ENCODE measurements around the gene MIOX. TPM values are rescaled to one million over a fixed set of nuclear protein-coding genes. Genes with fewer than 3 reads are reported as not detected.

MIOX gene
- total RNA-seq, 2 donors from 2014 or later: not detected

DNA sequence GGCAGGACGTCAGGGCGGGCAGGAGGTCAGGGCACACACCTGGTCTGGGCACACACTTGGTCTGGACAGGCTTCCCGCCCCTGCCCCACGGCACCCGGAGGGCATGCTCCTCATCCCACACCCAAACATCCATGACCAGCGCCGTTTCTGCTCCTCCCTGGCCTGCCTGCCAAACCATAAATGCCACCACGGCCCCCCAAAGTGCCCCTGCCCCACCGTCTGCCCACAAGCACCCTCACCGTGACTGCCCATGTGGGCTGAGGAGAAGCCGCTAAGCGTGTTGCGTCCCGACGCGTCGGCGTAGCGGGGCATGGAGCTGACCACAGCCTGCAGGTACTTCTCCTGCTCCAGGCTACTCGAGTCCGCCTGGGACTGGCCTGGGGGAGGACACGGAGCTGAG lies 27.6 kb upstream of the MIOX start:
- Histone ChIP-seq H3K27ac (no peak overlapping the region), H3K27me3 (no peaks in the 10 kb centered on the region), H3K36me3 (peaks cover 41% of the 10 kb centered on the region), H3K4me3 (no peak overlapping the region), H3K9ac (ENCODE audit: low read depth in 2 of 2, low read length in 2 of 2) (no peak overlapping the region), H3K4me1 (no peaks in the 10 kb centered on the region), H3K9me3 (no peaks in the 10 kb centered on the region)
- TF ChIP-seq, protein P1, sequence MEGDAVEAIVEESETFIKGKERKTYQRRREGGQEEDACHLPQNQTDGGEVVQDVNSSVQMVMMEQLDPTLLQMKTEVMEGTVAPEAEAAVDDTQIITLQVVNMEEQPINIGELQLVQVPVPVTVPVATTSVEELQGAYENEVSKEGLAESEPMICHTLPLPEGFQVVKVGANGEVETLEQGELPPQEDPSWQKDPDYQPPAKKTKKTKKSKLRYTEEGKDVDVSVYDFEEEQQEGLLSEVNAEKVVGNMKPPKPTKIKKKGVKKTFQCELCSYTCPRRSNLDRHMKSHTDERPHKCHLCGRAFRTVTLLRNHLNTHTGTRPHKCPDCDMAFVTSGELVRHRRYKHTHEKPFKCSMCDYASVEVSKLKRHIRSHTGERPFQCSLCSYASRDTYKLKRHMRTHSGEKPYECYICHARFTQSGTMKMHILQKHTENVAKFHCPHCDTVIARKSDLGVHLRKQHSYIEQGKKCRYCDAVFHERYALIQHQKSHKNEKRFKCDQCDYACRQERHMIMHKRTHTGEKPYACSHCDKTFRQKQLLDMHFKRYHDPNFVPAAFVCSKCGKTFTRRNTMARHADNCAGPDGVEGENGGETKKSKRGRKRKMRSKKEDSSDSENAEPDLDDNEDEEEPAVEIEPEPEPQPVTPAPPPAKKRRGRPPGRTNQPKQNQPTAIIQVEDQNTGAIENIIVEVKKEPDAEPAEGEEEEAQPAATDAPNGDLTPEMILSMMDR (IDR thresholded peaks at IDR 0.05): no peak
- intact Hi-C loops (cut with DNase I): no loop called here
- DNase-seq: no peak

DNA sequence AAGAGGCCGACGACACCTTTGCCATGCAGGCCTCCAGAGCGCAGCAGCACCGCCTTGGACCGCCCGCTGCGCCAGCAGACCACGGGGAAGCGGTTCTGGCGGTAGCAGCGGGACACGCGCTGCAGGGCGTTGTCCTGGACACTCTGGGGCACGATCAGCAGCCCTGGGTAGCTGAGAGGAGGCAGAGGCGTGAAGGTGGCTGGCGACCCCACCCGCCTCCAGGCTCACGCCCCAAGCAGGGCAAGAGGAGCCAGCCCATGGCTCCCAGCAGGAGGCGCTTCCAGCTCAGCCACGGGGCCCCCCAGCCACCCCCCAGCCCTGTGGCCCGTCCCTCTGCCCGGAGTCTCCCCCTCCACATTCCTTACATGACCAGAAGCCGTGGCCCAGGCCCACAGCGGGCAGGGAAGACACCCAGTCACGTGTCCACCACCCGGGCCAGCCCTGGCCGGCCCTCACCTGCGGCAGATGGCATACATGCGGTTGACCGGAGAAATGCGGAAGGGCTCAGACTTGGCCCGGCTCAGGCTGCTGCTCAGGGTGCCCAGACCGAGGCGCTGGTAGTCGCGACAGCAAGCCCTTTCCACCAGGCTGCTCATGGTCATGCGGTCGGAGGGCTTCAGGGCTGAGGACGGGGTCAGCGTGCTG lies 27.0 kb upstream of the MIOX start:
- Histone ChIP-seq H3K9ac (ENCODE audit: low read depth in 2 of 2, low read length in 2 of 2) (no peak overlapping the region), H3K4me1 (no peaks in the 10 kb centered on the region), H3K9me3 (no peaks in the 10 kb centered on the region), H3K27me3 (no peaks in the 10 kb centered on the region), H3K36me3 (peaks cover 45% of the 10 kb centered on the region), H3K27ac (no peak overlapping the region), H3K4me3 (no peak overlapping the region)
- TF ChIP-seq, protein P1 (IDR thresholded peaks at IDR 0.05): no peak
- intact Hi-C loops (cut with DNase I): no loop called here
- no peak for DNase-seq

DNA sequence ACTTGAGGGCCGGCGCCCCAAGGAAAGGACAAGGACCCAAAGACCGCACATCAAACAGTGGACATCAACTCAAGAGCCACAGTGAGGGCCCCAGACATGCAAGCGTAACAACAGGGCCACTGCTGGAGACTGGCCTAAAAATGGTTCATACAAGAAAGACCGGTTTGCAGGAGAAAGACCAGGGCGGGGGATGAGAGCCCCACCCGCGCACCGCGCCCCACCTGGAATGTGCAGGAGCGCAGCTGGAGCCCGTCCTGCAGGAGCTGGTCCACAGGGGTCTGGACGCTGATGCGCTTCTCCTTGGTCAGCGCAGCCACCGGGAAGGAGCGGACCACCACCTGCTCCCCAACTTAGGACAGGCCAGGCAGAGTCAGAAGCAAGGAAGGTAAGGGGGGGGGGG lies 25.7 kb upstream of the MIOX start:
- Histone ChIP-seq H3K27ac (no peak overlapping the region), H3K9me3 (no peaks in the 10 kb centered on the region), H3K36me3 (peaks cover 45% of the 10 kb centered on the region), H3K27me3 (no peaks in the 10 kb centered on the region), H3K9ac (ENCODE audit: low read depth in 2 of 2, low read length in 2 of 2) (no peak overlapping the region), H3K4me1 (no peaks in the 10 kb centered on the region), H3K4me3 (no peak overlapping the region)
- intact Hi-C loops (cut with DNase I): no loop called here
- peak; percentile 56 for DNase-seq
- TF ChIP-seq, protein P1 (IDR thresholded peaks at IDR 0.05): no peak

DNA sequence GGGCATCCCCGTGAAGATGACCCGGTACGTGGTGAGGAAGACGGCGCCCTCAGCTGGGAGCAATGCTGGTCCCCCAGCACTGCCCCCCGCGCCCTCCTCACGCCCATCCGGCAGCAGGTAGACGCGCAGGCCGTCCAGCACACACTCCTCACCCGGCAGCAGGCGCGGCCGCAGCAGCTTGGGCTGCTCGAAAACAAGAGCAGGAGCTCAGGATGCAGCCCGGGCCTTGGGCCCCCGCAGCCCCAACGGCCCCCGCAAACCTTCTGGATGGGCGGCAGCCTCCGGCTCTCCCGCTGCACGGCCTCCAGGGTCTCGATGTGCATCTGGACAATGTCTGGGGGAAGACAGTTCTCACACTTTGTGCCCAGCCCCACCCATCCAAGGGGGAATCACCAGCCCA lies 25.1 kb upstream of the MIOX start:
- TF ChIP-seq, protein P1 (IDR thresholded peaks at IDR 0.05): no peak
- no peak overlapping the region for H3K9ac ChIP-seq (ENCODE audit: low read depth in 2 of 2, low read length in 2 of 2)
- H3K27me3 ChIP-seq: no peaks in the 10 kb centered on the region
- H3K4me1 ChIP-seq: no peaks in the 10 kb centered on the region
- DNase-seq: no peak
- H3K9me3 ChIP-seq: no peaks in the 10 kb centered on the region
- H3K27ac ChIP-seq: no peak overlapping the region
- intact Hi-C loops (cut with DNase I): no loop called here
- peaks cover 46% of the 10 kb centered on the region for H3K36me3 ChIP-seq
- no peak overlapping the region for H3K4me3 ChIP-seq

DNA sequence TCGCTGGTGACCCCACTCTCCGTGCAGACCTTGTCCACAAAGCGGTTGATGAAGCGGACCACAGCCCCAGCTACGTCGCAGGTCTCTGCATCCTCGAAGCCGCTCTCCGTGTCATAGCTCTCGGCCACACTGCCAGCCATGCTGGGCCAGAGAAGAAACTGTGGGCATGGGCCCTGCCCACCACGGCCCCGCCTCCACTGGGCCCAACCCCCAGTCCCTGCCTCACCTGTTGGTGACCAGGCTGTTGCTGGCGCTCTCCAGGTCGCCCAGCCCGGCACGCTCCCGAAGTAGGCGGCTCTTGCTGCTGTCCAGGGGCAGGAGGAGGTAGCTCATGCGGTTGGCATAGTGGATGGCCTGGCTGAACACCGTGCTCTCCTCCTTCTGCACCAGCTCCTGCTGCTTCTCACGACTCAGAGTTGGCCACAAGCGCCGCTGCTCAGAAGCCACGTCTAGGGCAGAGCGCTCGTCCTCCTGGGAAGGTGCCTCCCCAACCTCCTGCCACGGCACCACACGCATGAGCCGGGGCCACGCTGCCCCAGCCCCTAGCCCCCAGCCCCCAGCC lies 24.6 kb upstream of the MIOX start:
- no peak for DNase-seq
- intact Hi-C loops (cut with DNase I): no loop called here
- Histone ChIP-seq H3K9me3 (no peaks in the 10 kb centered on the region), H3K4me1 (no peaks in the 10 kb centered on the region), H3K36me3 (peaks cover 50% of the 10 kb centered on the region), H3K27ac (no peak overlapping the region), H3K9ac (ENCODE audit: low read depth in 2 of 2, low read length in 2 of 2) (no peak overlapping the region), H3K27me3 (no peaks in the 10 kb centered on the region), H3K4me3 (no peak overlapping the region)
- TF ChIP-seq, protein P1 (IDR thresholded peaks at IDR 0.05): no peak

Measured in colonic mucosa (tissue), 4 donors.